ENCODE measurements around the gene DNAJC27.

DNA sequence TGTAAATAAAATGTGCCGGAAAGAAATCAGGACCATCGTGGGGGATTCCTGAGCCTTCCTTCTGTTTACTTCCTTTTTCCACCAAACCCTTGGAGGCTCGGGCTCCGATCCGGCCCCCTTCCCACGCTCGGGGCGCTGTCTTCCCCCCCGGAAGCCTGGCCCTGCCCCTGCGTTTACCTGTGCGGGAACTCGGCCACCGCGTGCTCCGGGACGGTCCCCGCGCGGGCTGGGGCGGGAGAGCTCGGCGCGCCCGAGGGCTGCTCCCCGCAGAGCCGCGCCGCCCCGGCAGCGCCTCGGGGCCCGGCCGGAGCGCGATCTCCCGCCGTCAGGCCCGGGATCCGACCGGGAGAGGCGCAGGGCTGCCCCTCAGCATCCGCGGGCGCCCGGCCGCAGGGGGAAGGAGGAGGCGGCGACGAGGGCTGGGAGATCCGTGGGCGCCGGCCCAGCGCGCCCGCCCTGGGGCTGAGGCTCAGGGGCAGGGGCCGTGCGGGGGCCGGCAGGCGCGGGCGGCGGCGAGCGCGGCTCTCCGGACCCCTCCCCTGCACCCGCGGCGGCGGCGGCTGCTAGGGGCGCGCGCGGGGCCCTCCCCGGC, 52.2 kb downstream of the DNAJC27 start:
- no peak for TF ChIP-seq POLR2A (IDR thresholded peaks at IDR 0.05)
- TF ChIP-seq, protein P1, sequence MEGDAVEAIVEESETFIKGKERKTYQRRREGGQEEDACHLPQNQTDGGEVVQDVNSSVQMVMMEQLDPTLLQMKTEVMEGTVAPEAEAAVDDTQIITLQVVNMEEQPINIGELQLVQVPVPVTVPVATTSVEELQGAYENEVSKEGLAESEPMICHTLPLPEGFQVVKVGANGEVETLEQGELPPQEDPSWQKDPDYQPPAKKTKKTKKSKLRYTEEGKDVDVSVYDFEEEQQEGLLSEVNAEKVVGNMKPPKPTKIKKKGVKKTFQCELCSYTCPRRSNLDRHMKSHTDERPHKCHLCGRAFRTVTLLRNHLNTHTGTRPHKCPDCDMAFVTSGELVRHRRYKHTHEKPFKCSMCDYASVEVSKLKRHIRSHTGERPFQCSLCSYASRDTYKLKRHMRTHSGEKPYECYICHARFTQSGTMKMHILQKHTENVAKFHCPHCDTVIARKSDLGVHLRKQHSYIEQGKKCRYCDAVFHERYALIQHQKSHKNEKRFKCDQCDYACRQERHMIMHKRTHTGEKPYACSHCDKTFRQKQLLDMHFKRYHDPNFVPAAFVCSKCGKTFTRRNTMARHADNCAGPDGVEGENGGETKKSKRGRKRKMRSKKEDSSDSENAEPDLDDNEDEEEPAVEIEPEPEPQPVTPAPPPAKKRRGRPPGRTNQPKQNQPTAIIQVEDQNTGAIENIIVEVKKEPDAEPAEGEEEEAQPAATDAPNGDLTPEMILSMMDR (IDR thresholded peaks at IDR 0.05): no peak

Data from testis (tissue), 2 donors.